IPS-NIHi7 (cell line): ENCODE measurements around the gene POMZP3.
"Not testable (repeated sequence)": the region's sequence is repeated elsewhere in the genome, so short reads cannot be mapped to it uniquely, and the experiment has no call there.

Source experiments
- DNase-seq: peaks from one replicate; pipeline ENCODE4 v3.0.0; 2012; ENCODE audit warnings: mixed read lengths; ENCODE audit errors: extremely low spot score

POMZP3 gene

GRCh38 chr7:76588586-76588985 is 38.5 kb downstream of the POMZP3 start:
- not testable (repeated sequence) for DNase-seq

- DNase-seq = not testable (repeated sequence)
These were observed 40.3 kb downstream of the POMZP3 start for GRCh38 chr7:76586585-76587315.

- not testable (repeated sequence) for DNase-seq
These were observed 43.3 kb downstream of the POMZP3 start for GRCh38 chr7:76583636-76584281.

- DNase-seq = not testable (repeated sequence)
These were observed 44.0 kb downstream of the POMZP3 start for GRCh38 chr7:76582848-76583631.

- not testable (repeated sequence) for DNase-seq
These were observed 51.0 kb downstream of the POMZP3 start for GRCh38 chr7:76575919-76576655.

GRCh38 chr7:76575431-76575830 is 51.6 kb downstream of the POMZP3 start:
- not testable (repeated sequence) for DNase-seq

- not testable (repeated sequence) for DNase-seq
These were observed 54.8 kb downstream of the POMZP3 start for GRCh38 chr7:76572296-76572695.

GRCh38 chr7:76570324-76570775 is 56.7 kb downstream of the POMZP3 start:
- not testable (repeated sequence) for DNase-seq

GRCh38 chr7:76568742-76569141 is 58.3 kb downstream of the POMZP3 start:
- not testable (repeated sequence) for DNase-seq

- DNase-seq = not testable (repeated sequence)
These were observed 59.3 kb downstream of the POMZP3 start for GRCh38 chr7:76567753-76568152.

- not testable (repeated sequence) for DNase-seq
These were observed 59.8 kb downstream of the POMZP3 start for GRCh38 chr7:76567311-76567710.

- DNase-seq = not testable (repeated sequence)
These were observed 62.1 kb downstream of the POMZP3 start for GRCh38 chr7:76565001-76565400.

- DNase-seq = not testable (repeated sequence)
These were observed 65.7 kb downstream of the POMZP3 start for GRCh38 chr7:76561342-76561741.

- not testable (repeated sequence) for DNase-seq
These were observed 66.9 kb downstream of the POMZP3 start for GRCh38 chr7:76560157-76560556.
